MCF 10A (cell line): ENCODE results near the gene SLC45A3. TPM values are rescaled to one million over a fixed set of nuclear protein-coding genes. Genes with fewer than 3 reads are reported as not detected.
"Not testable (repeated sequence)": the region's sequence is repeated elsewhere in the genome, so short reads cannot be mapped to it uniquely, and the experiment has no call there.

Source experiments
- Bru-seq: library from RNA; stranded (reverse); fragments of 400-500 nt; gene quantifications from one replicate; lab custom pipeline; 2021; lab: Mats Ljungman, UMichigan
- BruChase-seq, 2 experiments: library from RNA; stranded (reverse); fragments of 400-500 nt; gene quantifications; one replicate each; lab custom pipeline; 2021; lab: Mats Ljungman, UMichigan
- BruUV-seq: library from RNA; stranded (reverse); fragments of 400-500 nt; replicated peaks from 2 replicates; lab custom pipeline; 2021; lab: Mats Ljungman, UMichigan
- CTCF ChIA-PET: fragments of 300-600 bp; sonication (Branson Sonifier 250); formaldehyde crosslinking; extraction: SDS; loops from one replicate; lab custom pipeline; 2021; ENCODE audit warnings: antibody characterized with exemption, inconsistent platforms; lab: Yijun Ruan, JAX
- POLR2A ChIA-PET: fragments of 300-600, 350-650 bp; sonication (Branson Sonifier 250); formaldehyde crosslinking; extraction: SDS; loops from one replicate; lab custom pipeline; 2020; ENCODE audit warnings: antibody characterized with exemption, inconsistent platforms; lab: Yijun Ruan, JAX
- DNase-seq: peaks from one replicate; pipeline ENCODE4 v3.0.0-alpha.2; 2018; ENCODE audit not compliant: unreplicated experiment
- H3K27ac Mint-ChIP-seq: one replicate; pipeline ENCODE4 v1.8.0; 2022; ENCODE audit warnings: mild to moderate bottlenecking, low read depth, mixed read lengths; ENCODE audit not compliant: unreplicated experiment
- H3K27me3 Mint-ChIP-seq: one replicate; pipeline ENCODE4 v1.8.0; 2022; ENCODE audit warnings: mixed read lengths; ENCODE audit not compliant: insufficient read depth, unreplicated experiment
- H3K36me3 Mint-ChIP-seq: one replicate; pipeline ENCODE4 v1.8.0; 2022; ENCODE audit warnings: mild to moderate bottlenecking, moderate library complexity, mixed read lengths; ENCODE audit not compliant: insufficient read depth, unreplicated experiment
- H3K4me1 Mint-ChIP-seq: one replicate; pipeline ENCODE4 v1.8.0; 2022; ENCODE audit warnings: mixed read lengths; ENCODE audit not compliant: insufficient read depth, unreplicated experiment
- H3K4me3 Mint-ChIP-seq: one replicate; pipeline ENCODE4 v1.8.0; 2022; ENCODE audit warnings: mild to moderate bottlenecking, moderate library complexity, mixed read lengths; ENCODE audit not compliant: unreplicated experiment
- H3K9me3 Mint-ChIP-seq: one replicate; pipeline ENCODE4 v1.8.0; 2022; ENCODE audit warnings: mixed read lengths; ENCODE audit not compliant: unreplicated experiment
- intact Hi-C: fragments of 100-400 bp; cut with micrococcal nuclease; formaldehyde crosslinking; loops from 2 replicates; pipeline ENCODE4 v1.14.1; 2022
- long read RNA-seq: library from polyadenylated mRNA; stranded (forward); transcript quantifications from one replicate; pipeline ENCODE4 v2.0.0, GENCODE V29; 2022
- total RNA-seq: library from RNA; stranded (reverse); gene quantifications from 2 replicates; pipeline ENCODE4 v1.2.3, GENCODE V29; 2022
- TF ChIP-seq, protein P1 (sequence below): fragments of 200-600 bp; IDR thresholded peaks from one replicate; pipeline ENCODE4 v1.8.0; 2022; ENCODE audit warnings: antibody characterized with exemption, mild to moderate bottlenecking; ENCODE audit not compliant: unreplicated experiment

SLC45A3 gene, protein sequence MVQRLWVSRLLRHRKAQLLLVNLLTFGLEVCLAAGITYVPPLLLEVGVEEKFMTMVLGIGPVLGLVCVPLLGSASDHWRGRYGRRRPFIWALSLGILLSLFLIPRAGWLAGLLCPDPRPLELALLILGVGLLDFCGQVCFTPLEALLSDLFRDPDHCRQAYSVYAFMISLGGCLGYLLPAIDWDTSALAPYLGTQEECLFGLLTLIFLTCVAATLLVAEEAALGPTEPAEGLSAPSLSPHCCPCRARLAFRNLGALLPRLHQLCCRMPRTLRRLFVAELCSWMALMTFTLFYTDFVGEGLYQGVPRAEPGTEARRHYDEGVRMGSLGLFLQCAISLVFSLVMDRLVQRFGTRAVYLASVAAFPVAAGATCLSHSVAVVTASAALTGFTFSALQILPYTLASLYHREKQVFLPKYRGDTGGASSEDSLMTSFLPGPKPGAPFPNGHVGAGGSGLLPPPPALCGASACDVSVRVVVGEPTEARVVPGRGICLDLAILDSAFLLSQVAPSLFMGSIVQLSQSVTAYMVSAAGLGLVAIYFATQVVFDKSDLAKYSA
- total RNA-seq (3.1 and 5.3 TPM in 2 replicates), Bru-seq, nascent RNA (percentile 43 among the genes with signal in this experiment), BruChase-seq, experiment 1, labeled RNA remaining after a 6-hour chase (percentile 82 among the genes with signal in this experiment), BruChase-seq, experiment 2, labeled RNA remaining after a 2-hour chase (percentile 52 among the genes with signal in this experiment)
- long read RNA-seq, partial matches to known transcripts: 0 of 5 reads
- long read RNA-seq, other reads (novel, unspliced or antisense): 3 of 5 reads

- CTCF ChIA-PET: interaction anchor here (0.5 to 10.1 kb wide), 11 partner anchors 18 to 240 kb away, joined by 3 to 130 read pairs (median 4); no protein-coding TSS in a partner anchor
- TF ChIP-seq, protein P1, sequence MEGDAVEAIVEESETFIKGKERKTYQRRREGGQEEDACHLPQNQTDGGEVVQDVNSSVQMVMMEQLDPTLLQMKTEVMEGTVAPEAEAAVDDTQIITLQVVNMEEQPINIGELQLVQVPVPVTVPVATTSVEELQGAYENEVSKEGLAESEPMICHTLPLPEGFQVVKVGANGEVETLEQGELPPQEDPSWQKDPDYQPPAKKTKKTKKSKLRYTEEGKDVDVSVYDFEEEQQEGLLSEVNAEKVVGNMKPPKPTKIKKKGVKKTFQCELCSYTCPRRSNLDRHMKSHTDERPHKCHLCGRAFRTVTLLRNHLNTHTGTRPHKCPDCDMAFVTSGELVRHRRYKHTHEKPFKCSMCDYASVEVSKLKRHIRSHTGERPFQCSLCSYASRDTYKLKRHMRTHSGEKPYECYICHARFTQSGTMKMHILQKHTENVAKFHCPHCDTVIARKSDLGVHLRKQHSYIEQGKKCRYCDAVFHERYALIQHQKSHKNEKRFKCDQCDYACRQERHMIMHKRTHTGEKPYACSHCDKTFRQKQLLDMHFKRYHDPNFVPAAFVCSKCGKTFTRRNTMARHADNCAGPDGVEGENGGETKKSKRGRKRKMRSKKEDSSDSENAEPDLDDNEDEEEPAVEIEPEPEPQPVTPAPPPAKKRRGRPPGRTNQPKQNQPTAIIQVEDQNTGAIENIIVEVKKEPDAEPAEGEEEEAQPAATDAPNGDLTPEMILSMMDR: no peak
- H3K27ac Mint-ChIP-seq: peak within 1 kb of the TSS; percentile 5
- peak within 1 kb of the TSS; percentile 76 for H3K4me3 Mint-ChIP-seq
- POLR2A ChIA-PET: interaction anchor here (0.6 to 3.6 kb wide), 15 partner anchors 8 to 1024 kb away, joined by 3 to 25 read pairs (median 4); partner anchors contain the start of genes LRRN2 and NUCKS1
- no peak for DNase-seq
- peaks cover 14% of the 10 kb centered on the region for H3K4me1 Mint-ChIP-seq
- no peaks in the 10 kb centered on the region for H3K36me3 Mint-ChIP-seq
- no peaks in the 10 kb centered on the region for H3K9me3 Mint-ChIP-seq
- no TSS peak for BruUV-seq
- intact Hi-C loops: no loop called here
- no peaks in the 10 kb centered on the region for H3K27me3 Mint-ChIP-seq
These were observed at the start of gene SLC45A3 for GRCh38 chr1:205680073-205680851. Gene SLC45A3 (minus strand): TSS chr1:205680509. CDS start chr1:205664656, 15,853 bp downstream.

DNA sequence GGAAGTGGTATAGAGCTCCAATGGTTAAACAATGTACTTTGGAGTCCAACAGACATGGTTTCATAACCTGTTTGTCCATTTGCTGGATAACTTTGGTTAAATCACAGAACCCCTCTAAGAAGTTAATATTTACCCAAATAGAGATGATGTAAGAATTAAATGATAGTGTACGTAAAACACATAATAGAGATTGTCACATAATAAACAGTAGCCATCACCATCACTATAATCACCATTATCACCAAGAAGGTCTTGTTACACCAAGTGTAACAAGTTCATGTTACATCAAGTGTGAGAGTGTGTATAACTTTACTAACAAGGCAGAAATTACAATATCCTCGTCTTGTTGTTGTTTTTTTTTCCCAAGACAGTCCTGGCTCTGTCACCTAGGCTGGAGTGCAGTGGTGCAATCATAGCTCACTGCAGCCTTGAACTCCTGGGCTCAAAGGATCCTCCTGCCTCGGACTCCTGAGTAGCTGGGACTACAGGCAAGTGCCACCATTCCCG, 46.4 kb upstream of the SLC45A3 start:
- Mint-ChIP-seq H3K9me3 (no peaks in the 10 kb centered on the region), H3K4me1 (peaks cover 4% of the 10 kb centered on the region), H3K36me3 (peaks cover 98% of the 10 kb centered on the region), H3K27ac (no peak overlapping the region), H3K27me3 (no peaks in the 10 kb centered on the region), H3K4me3 (no peak overlapping the region)
- BruUV-seq: no TSS peak
- DNase-seq: no peak
- intact Hi-C loops: no loop called here
- ChIA-PET POLR2A (interaction anchor here (0.6 to 15.8 kb wide), 4 partner anchors 7 to 118 kb away, joined by 3 to 220 read pairs (median 79); no protein-coding TSS in a partner anchor), CTCF (interaction anchor here (0.7 to 8.7 kb wide), 6 partner anchors 11 to 250 kb away, joined by 3 to 141 read pairs (median 4); no protein-coding TSS in a partner anchor)
- TF ChIP-seq, protein P1: no peak

GRCh38 chr1:205725514-205725913, 45.2 kb upstream of the SLC45A3 start:
- DNase-seq: no peak
- intact Hi-C loops: no loop called here
- POLR2A ChIA-PET: interaction anchor here (0.7 to 15.8 kb wide), 8 partner anchors 9 to 134 kb away, joined by 3 to 220 read pairs (median 8); partner anchors contain the start of gene RAB29
- Mint-ChIP-seq H3K9me3 (no peaks in the 10 kb centered on the region), H3K27ac (peak overlapping the region; percentile 23), H3K4me1 (peaks cover 4% of the 10 kb centered on the region), H3K36me3 (peaks cover 98% of the 10 kb centered on the region), H3K4me3 (no peak overlapping the region), H3K27me3 (no peaks in the 10 kb centered on the region)
- TF ChIP-seq, protein P1: no peak
- CTCF ChIA-PET: interaction anchor here (0.5 to 8.7 kb wide), 5 partner anchors 11 to 137 kb away, joined by 3 to 141 read pairs (median 5); no protein-coding TSS in a partner anchor
- TSS peak; percentile 1 for BruUV-seq

DNA sequence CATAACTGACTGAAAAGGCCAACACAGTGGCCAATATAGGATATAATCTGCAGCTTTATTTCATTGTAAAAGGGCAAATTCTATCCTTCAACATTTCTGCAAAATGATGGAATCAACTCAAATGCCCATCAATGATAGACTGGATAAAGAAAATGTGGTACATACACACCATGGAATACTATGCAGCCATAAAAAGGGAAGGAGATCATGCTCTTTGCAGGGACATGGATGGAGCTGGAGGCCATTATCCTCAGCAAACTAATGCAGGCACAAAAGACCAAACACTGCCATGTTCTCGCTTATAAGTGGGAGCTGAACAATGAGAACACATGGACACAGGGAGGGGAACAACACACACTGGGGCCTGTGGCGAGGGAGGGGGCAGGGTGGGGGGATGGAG, 40.4 kb upstream of the SLC45A3 start:
- intact Hi-C loops, H3K27me3 Mint-ChIP-seq, DNase-seq, BruUV-seq, H3K4me1 Mint-ChIP-seq, H3K27ac Mint-ChIP-seq, H3K9me3 Mint-ChIP-seq, H3K4me3 Mint-ChIP-seq: not testable (repeated sequence)
- peaks cover 100% of the 10 kb centered on the region for H3K36me3 Mint-ChIP-seq
- POLR2A ChIA-PET: interaction anchor here (0.6 to 15.8 kb wide), 6 partner anchors 9 to 49 kb away, joined by 3 to 220 read pairs (median 10); no protein-coding TSS in a partner anchor
- CTCF ChIA-PET: interaction anchor here (0.6 to 8.7 kb wide), 5 partner anchors 10 to 146 kb away, joined by 3 to 141 read pairs (median 11); no protein-coding TSS in a partner anchor
